Calu3 (cell line): Measurements from ENCODE around the gene APC2. TPM values are rescaled to one million over a fixed set of nuclear protein-coding genes. Genes with fewer than 3 reads are reported as not detected.

Experiments
- BruUV-seq: library from RNA; stranded (reverse); fragments of 400-500 nt; replicated peaks from 2 replicates; lab custom pipeline; 2021; lab: Mats Ljungman, UMichigan
- CTCF ChIA-PET: fragments of 300-600 bp; sonication (Branson Sonifier 250); formaldehyde crosslinking; loops from one replicate; lab custom pipeline; 2022; ENCODE audit warnings: antibody characterized with exemption; lab: Charles Lee
- DNase-seq: peaks from one replicate; pipeline ENCODE4 v3.0.0; 2022
- H3K27ac Mint-ChIP-seq: one replicate; pipeline ENCODE4 v1.8.0; 2022; ENCODE audit warnings: mixed read lengths; ENCODE audit not compliant: unreplicated experiment
- H3K27me3 Mint-ChIP-seq: one replicate; pipeline ENCODE4 v1.8.0; 2022; ENCODE audit warnings: mixed read lengths; ENCODE audit not compliant: unreplicated experiment
- H3K36me3 Mint-ChIP-seq: one replicate; pipeline ENCODE4 v1.8.0; 2022; ENCODE audit warnings: mild to moderate bottlenecking, moderate library complexity, mixed read lengths; ENCODE audit not compliant: insufficient read depth, unreplicated experiment
- H3K4me1 Mint-ChIP-seq: one replicate; pipeline ENCODE4 v1.8.0; 2022; ENCODE audit warnings: mild to moderate bottlenecking, low read depth, mixed read lengths; ENCODE audit not compliant: unreplicated experiment
- H3K4me3 Mint-ChIP-seq: one replicate; pipeline ENCODE4 v1.8.0; 2022; ENCODE audit warnings: mild to moderate bottlenecking, low read depth, moderate library complexity, mixed read lengths; ENCODE audit not compliant: unreplicated experiment
- H3K9me3 Mint-ChIP-seq: one replicate; pipeline ENCODE4 v1.8.0; 2022; ENCODE audit warnings: low read depth, mixed read lengths; ENCODE audit not compliant: unreplicated experiment
- CTCF ChIP-seq: fragments of 200-600 bp; IDR thresholded peaks from one replicate; pipeline ENCODE4 v1.8.0; 2022; ENCODE audit warnings: antibody characterized with exemption; ENCODE audit not compliant: unreplicated experiment
- intact Hi-C: fragments of 100-400 bp; cut with micrococcal nuclease; formaldehyde crosslinking; loops from one replicate; pipeline ENCODE4 v1.10.0; 2022; ENCODE audit not compliant: unreplicated experiment
- total RNA-seq: library from RNA; stranded (reverse); gene quantifications from 2 replicates; pipeline ENCODE4 v1.2.3, GENCODE V29; 2022

APC2 gene
- total RNA-seq, 1 experiment from 2014 or later: 0.12 TPM

- Mint-ChIP-seq H3K4me1 (no peaks in the 10 kb centered on the region), H3K4me3 (peak overlapping the region; percentile 34), H3K9me3 (no peaks in the 10 kb centered on the region), H3K36me3 (peaks cover 11% of the 10 kb centered on the region), H3K27ac (no peak overlapping the region), H3K27me3 (no peaks in the 10 kb centered on the region)
- no TSS peak for BruUV-seq
- intact Hi-C loops: no loop called here
- TF ChIP-seq CTCF: no peak
- DNase-seq: no peak
- CTCF ChIA-PET: no interaction called here
Measured at GRCh38 chr19:1468274-1468820, 18.4 kb downstream of the APC2 start.

GRCh38 chr19:1468821-1469254 is 18.9 kb downstream of the APC2 start:
- BruUV-seq: no TSS peak
- H3K9me3 Mint-ChIP-seq: no peaks in the 10 kb centered on the region
- peaks cover 13% of the 10 kb centered on the region for H3K36me3 Mint-ChIP-seq
- peak; percentile 60 for DNase-seq
- H3K27me3 Mint-ChIP-seq: no peaks in the 10 kb centered on the region
- no peak overlapping the region for H3K27ac Mint-ChIP-seq
- H3K4me1 Mint-ChIP-seq: no peaks in the 10 kb centered on the region
- peak overlapping the region; percentile 34 for H3K4me3 Mint-ChIP-seq
- intact Hi-C loops: no loop called here
- no peak for TF ChIP-seq CTCF
- CTCF ChIA-PET: no interaction called here

- peak overlapping the region; percentile 68 for H3K4me3 Mint-ChIP-seq
- no peaks in the 10 kb centered on the region for H3K27me3 Mint-ChIP-seq
- BruUV-seq: no TSS peak
Measured at GRCh38 chr19:1469255-1470054, 19.5 kb downstream of the APC2 start.

GRCh38 chr19:1470055-1470304 is 20.1 kb downstream of the APC2 start:
- Mint-ChIP-seq H3K27me3 (no peaks in the 10 kb centered on the region), H3K4me3 (peak overlapping the region; percentile 68), H3K9me3 (no peaks in the 10 kb centered on the region), H3K36me3 (peaks cover 13% of the 10 kb centered on the region), H3K4me1 (no peaks in the 10 kb centered on the region), H3K27ac (no peak overlapping the region)
- intact Hi-C loops: no loop called here
- BruUV-seq: no TSS peak
- CTCF ChIA-PET: interaction anchor here (0.5 kb wide), 1 partner anchor 16 kb away, joined by 3 read pairs; no protein-coding TSS in a partner anchor
- DNase-seq: no peak
- TF ChIP-seq CTCF: no peak

More at GRCh38 chr19:1469255-1470054, 19.5 kb downstream of the APC2 start:
- no peaks in the 10 kb centered on the region for H3K9me3 Mint-ChIP-seq
- TF ChIP-seq CTCF: no peak
- DNase-seq: peak; percentile 56
- CTCF ChIA-PET: no interaction called here
- no peak overlapping the region for H3K27ac Mint-ChIP-seq
- H3K36me3 Mint-ChIP-seq: peaks cover 13% of the 10 kb centered on the region
- intact Hi-C loops: no loop called here
- no peaks in the 10 kb centered on the region for H3K4me1 Mint-ChIP-seq
